HepG2 (cell line): ENCODE data around the gene SPACA4. TPM values are rescaled to one million over a fixed set of nuclear protein-coding genes. Genes with fewer than 3 reads are reported as not detected.

ENCODE experiments used
- EED ChIP-seq: sonication (generic); formaldehyde crosslinking; IDR thresholded peaks from 2 replicates; pipeline ENCODE4 v1.5.0; 2020; ENCODE audit warnings: mild to moderate bottlenecking, missing genetic modification reagents
- KDM6A ChIP-seq: IDR thresholded peaks from 2 replicates; pipeline ENCODE4 v1.6.1; 2016; ENCODE audit warnings: low read depth
- MED1 ChIP-seq: sonication (generic); formaldehyde crosslinking; IDR thresholded peaks from 2 replicates; pipeline ENCODE4 v1.4.0; 2020; ENCODE audit warnings: missing genetic modification reagents
- RAD51 ChIP-seq: fragments of 450-650 bp; IDR thresholded peaks from 2 replicates; pipeline ENCODE4 v1.6.1; 2016; ENCODE audit warnings: borderline replicate concordance
- RFX1 ChIP-seq: fragments of 450-650 bp; IDR thresholded peaks from 2 replicates; pipeline ENCODE4 v1.6.1; 2017
- RXRA ChIP-seq: sonication (generic); formaldehyde crosslinking; IDR thresholded peaks from 2 replicates; pipeline ENCODE4 v1.5.1; 2020; ENCODE audit warnings: missing genetic modification reagents
- SMAD1 ChIP-seq: sonication (generic); formaldehyde crosslinking; IDR thresholded peaks from 2 replicates; pipeline ENCODE4 v1.4.0; 2020; ENCODE audit warnings: missing genetic modification reagents, low read depth, mild to moderate bottlenecking, borderline replicate concordance
- ZBTB38 ChIP-seq: sonication (generic); formaldehyde crosslinking; IDR thresholded peaks from 2 replicates; pipeline ENCODE4 v1.5.1; 2020; ENCODE audit warnings: mild to moderate bottlenecking, missing genetic modification reagents
- ZFYVE20 ChIP-seq: sonication (generic); formaldehyde crosslinking; IDR thresholded peaks from 2 replicates; pipeline ENCODE4 v1.8.0; 2023; ENCODE audit warnings: low read depth, mild to moderate bottlenecking, moderate library complexity, missing genetic modification reagents, borderline replicate concordance
- ZNF484 ChIP-seq: sonication (generic); formaldehyde crosslinking; IDR thresholded peaks from 2 replicates; pipeline ENCODE4 v1.5.1; 2020; ENCODE audit warnings: mild to moderate bottlenecking, low read depth, missing genetic modification reagents, borderline replicate concordance
- ZNF720 ChIP-seq: sonication (generic); formaldehyde crosslinking; IDR thresholded peaks from 2 replicates; pipeline ENCODE4 v1.4.0; 2020; ENCODE audit warnings: missing genetic modification reagents
- ZSCAN22 ChIP-seq: sonication (generic); formaldehyde crosslinking; IDR thresholded peaks from 2 replicates; pipeline ENCODE4 v1.4.0; 2020; ENCODE audit warnings: mild to moderate bottlenecking, missing genetic modification reagents
- polyA plus RNA-seq, 8 experiments: library from polyadenylated mRNA; depleted of rRNA in 3 of 8; stranded (reverse) in 7 of 8; unstranded in 1 of 8; fragments of >200 nt; fragmentation: Illumina TruSeq in 4 of 8; extraction: Trizol in 4 of 8; gene quantifications; 2 replicates each; pipeline versions ENCODE4 v1.2.1 to v1.2.3, GENCODE V29; 2011 to 2016; ENCODE audit warnings: low read depth in 4 of 8, missing spikeins in 1 of 8, mixed read lengths in 1 of 8; ENCODE audit not compliant: insufficient read depth in 1 of 8
- total RNA-seq, 5 experiments: library from RNA; depleted of rRNA; stranded (reverse); fragments of >200 nt; fragmentation: Illumina TruSeq; extraction: Trizol; gene quantifications; 2 replicates each; pipeline ENCODE4 v1.2.3, GENCODE V29; 2016; ENCODE audit warnings: low read depth in 1 of 5
- TF ChIP-seq, protein P1 (sequence below), 2 experiments: fragments of 450-650 bp in 1 of 2; sonication (generic) in 1 of 2; formaldehyde crosslinking in 1 of 2; IDR thresholded peaks; 2 replicates each; pipeline versions ENCODE4 v1.6.1 to v1.8.0; 2016 to 2022; ENCODE audit warnings: antibody characterized with exemption in 1 of 2, mild to moderate bottlenecking in 1 of 2, missing genetic modification reagents in 1 of 2
- TF ChIP-seq, protein P2 (sequence below): sonication (generic); formaldehyde crosslinking; IDR thresholded peaks from 2 replicates; pipeline ENCODE4 v1.4.0; 2020; ENCODE audit warnings: low read depth, mild to moderate bottlenecking, missing genetic modification reagents
- TF ChIP-seq, protein P3 (sequence below): sonication (generic); formaldehyde crosslinking; IDR thresholded peaks from 2 replicates; pipeline ENCODE4 v1.8.1; 2023; ENCODE audit warnings: mild to moderate bottlenecking, moderate library complexity, missing genetic modification reagents
- TF ChIP-seq, protein P4 (sequence below): sonication (generic); formaldehyde crosslinking; IDR thresholded peaks from 2 replicates; pipeline ENCODE4 v1.4.0; 2020; ENCODE audit warnings: missing genetic modification reagents

Gene SPACA4
- total and polyA plus RNA-seq, 2 of the 13 experiments (the other 11 are each of a cell fraction or from before 2014, with no cell fraction given), result not detected

DNA sequence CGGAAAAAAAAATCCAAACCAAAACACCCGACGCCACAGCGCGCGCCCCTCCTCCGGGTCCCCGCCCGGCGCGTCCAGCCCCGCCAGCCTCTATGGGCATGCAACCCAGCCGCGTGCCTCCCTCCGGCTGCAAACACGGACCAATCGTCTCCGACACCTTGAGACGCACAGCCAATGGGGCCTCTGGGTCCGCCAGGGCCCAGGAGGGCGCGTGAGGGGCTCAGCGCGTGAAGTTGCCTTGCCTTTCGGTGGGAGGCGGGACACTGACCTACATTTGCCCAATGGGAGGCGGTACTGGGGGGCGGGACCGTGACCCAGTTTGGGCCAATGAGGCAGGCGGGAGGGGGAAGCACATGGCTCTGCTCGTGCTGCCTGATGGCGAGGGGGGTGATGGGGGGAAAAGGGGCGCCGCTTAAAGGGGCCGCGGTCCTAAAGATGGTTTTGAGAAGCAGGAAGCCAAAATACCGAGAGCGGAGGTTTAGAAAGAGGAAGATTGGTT lies 31.0 kb downstream of the SPACA4 start (continued):
- TF ChIP-seq, protein P1, sequence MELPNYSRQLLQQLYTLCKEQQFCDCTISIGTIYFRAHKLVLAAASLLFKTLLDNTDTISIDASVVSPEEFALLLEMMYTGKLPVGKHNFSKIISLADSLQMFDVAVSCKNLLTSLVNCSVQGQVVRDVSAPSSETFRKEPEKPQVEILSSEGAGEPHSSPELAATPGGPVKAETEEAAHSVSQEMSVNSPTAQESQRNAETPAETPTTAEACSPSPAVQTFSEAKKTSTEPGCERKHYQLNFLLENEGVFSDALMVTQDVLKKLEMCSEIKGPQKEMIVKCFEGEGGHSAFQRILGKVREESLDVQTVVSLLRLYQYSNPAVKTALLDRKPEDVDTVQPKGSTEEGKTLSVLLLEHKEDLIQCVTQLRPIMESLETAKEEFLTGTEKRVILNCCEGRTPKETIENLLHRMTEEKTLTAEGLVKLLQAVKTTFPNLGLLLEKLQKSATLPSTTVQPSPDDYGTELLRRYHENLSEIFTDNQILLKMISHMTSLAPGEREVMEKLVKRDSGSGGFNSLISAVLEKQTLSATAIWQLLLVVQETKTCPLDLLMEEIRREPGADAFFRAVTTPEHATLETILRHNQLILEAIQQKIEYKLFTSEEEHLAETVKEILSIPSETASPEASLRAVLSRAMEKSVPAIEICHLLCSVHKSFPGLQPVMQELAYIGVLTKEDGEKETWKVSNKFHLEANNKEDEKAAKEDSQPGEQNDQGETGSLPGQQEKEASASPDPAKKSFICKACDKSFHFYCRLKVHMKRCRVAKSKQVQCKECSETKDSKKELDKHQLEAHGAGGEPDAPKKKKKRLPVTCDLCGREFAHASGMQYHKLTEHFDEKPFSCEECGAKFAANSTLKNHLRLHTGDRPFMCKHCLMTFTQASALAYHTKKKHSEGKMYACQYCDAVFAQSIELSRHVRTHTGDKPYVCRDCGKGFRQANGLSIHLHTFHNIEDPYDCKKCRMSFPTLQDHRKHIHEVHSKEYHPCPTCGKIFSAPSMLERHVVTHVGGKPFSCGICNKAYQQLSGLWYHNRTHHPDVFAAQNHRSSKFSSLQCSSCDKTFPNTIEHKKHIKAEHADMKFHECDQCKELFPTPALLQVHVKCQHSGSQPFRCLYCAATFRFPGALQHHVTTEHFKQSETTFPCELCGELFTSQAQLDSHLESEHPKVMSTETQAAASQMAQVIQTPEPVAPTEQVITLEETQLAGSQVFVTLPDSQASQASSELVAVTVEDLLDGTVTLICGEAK (IDR thresholded peaks at IDR 0.05), result no peak
- TF ChIP-seq, protein P1 (CRISPR knock-in tag; IDR thresholded peaks at IDR 0.05), result peak; percentile 50; the same call in 1 of the 2 replicates
- TF ChIP-seq KDM6A (CRISPR knock-in tag) (peak; percentile 16; the same call in 1 of the 2 replicates), ZNF720 (no peak), MED1 (CRISPR knock-in tag) (no peak; the same call in 1 of the 2 replicates), SMAD1 (CRISPR knock-in tag) (no peak), RAD51 (peak; percentile 45; the same call in 1 of the 2 replicates), ZNF484 (CRISPR knock-in tag) (no peak; the same call in 1 of the 2 replicates), ZBTB38 (CRISPR knock-in tag) (0 out of 2 replicates have a peak, but pooled peaks have one; percentile 32), EED (peak; percentile 70; the same call in 1 of the 2 replicates), RXRA (CRISPR knock-in tag) (peak; percentile 65; the same call in 1 of the 2 replicates), ZSCAN22 (CRISPR knock-in tag) (peak; percentile 71; the same call in 1 of the 2 replicates), RFX1 (no peak), ZFYVE20 (CRISPR knock-in tag) (0 out of 2 replicates have a peak, but pooled peaks have one; percentile 28)
- TF ChIP-seq, protein P2, sequence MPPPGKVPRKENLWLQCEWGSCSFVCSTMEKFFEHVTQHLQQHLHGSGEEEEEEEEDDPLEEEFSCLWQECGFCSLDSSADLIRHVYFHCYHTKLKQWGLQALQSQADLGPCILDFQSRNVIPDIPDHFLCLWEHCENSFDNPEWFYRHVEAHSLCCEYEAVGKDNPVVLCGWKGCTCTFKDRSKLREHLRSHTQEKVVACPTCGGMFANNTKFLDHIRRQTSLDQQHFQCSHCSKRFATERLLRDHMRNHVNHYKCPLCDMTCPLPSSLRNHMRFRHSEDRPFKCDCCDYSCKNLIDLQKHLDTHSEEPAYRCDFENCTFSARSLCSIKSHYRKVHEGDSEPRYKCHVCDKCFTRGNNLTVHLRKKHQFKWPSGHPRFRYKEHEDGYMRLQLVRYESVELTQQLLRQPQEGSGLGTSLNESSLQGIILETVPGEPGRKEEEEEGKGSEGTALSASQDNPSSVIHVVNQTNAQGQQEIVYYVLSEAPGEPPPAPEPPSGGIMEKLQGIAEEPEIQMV (CRISPR knock-in tag), result peak; percentile 84; the same call in 1 of the 2 replicates
- TF ChIP-seq, protein P3, sequence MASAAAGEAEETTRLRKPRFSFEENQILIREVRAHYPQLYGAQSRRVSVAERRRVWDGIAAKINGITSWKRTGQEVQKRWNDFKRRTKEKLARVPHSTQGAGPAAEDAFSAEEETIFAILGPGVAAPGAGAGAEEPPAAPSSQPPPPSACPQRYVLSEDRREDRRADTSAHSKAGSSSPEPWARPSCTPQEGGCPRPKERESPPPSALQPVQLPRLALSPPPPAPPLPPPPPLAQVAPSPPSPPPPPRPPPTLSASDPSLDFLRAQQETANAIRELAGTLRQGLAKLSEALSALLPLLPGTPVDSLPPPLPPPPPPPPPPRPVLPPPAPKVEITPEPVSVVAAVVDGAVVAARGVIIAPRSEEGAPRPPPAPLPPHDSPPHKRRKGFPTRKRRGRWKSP, result no peak
- TF ChIP-seq, protein P4, sequence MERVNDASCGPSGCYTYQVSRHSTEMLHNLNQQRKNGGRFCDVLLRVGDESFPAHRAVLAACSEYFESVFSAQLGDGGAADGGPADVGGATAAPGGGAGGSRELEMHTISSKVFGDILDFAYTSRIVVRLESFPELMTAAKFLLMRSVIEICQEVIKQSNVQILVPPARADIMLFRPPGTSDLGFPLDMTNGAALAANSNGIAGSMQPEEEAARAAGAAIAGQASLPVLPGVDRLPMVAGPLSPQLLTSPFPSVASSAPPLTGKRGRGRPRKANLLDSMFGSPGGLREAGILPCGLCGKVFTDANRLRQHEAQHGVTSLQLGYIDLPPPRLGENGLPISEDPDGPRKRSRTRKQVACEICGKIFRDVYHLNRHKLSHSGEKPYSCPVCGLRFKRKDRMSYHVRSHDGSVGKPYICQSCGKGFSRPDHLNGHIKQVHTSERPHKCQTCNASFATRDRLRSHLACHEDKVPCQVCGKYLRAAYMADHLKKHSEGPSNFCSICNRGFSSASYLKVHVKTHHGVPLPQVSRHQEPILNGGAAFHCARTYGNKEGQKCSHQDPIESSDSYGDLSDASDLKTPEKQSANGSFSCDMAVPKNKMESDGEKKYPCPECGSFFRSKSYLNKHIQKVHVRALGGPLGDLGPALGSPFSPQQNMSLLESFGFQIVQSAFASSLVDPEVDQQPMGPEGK (CRISPR knock-in tag), result peak; percentile 57; the same call in 1 of the 2 replicates
